Breast epithelium (tissue), 4 donors: Measurements from ENCODE around the gene SLC4A2. TPM values are rescaled to one million over a fixed set of nuclear protein-coding genes. Genes with fewer than 3 reads are reported as not detected.

Experiments
- DNase-seq, 2 donors: peaks; one replicate each; pipeline ENCODE4 v3.0.0-alpha.2; 2019; ENCODE audit warnings: low spot score in 2 of 2
- H3K27ac ChIP-seq, 2 donors: fragments of 200-600 bp; sonication (generic) in 1 of 2; one replicate each; pipeline ENCODE4 v1.5.1; 2016 to 2019; ENCODE audit warnings: mild to moderate bottlenecking in 1 of 2
- H3K27me3 ChIP-seq, 2 donors: fragments of 200-600 bp; sonication (generic) in 1 of 2; one replicate each; pipeline versions ENCODE4 v1.5.1 to v1.6.0; 2017 to 2019; ENCODE audit warnings: control low read depth in 1 of 2, mild to moderate bottlenecking in 1 of 2
- H3K36me3 ChIP-seq: fragments of 200-600 bp; one replicate; pipeline ENCODE4 v1.5.1; 2019
- H3K4me1 ChIP-seq, 2 donors: fragments of 200-600 bp; sonication (generic); one replicate each; pipeline ENCODE4 v1.5.1; 2016 to 2019; ENCODE audit warnings: control low read depth in 1 of 2
- H3K4me3 ChIP-seq, 3 donors: fragments of 200-600 bp; sonication (generic); 1 replicate in 2 of 3; 2 replicates in 1 of 3; pipeline ENCODE4 v1.5.1; 2016 to 2019; ENCODE audit warnings: mild to moderate bottlenecking in 3 of 3, moderate library complexity in 2 of 3
- H3K9me3 ChIP-seq, 2 donors: fragments of 200-600 bp; sonication (generic) in 1 of 2; one replicate each; pipeline ENCODE4 v1.5.1; 2016 to 2019; ENCODE audit warnings: control low read depth in 1 of 2
- POLR2A ChIP-seq: fragments of 450-650 bp; IDR thresholded peaks from one replicate; pipeline ENCODE4 v1.6.1; 2016; ENCODE audit warnings: antibody characterized with exemption, mild to moderate bottlenecking, moderate library complexity
- POLR2AphosphoS5 ChIP-seq, 3 donors: sonication (generic); formaldehyde crosslinking; IDR thresholded peaks; one replicate each; pipeline ENCODE4 v1.6.1; 2017; ENCODE audit warnings: antibody characterized with exemption in 3 of 3
- intact Hi-C: fragments of 100-400 bp; cut with DNase I; formaldehyde crosslinking; loops from one replicate; pipeline ENCODE4 v1.15.1; 2023; ENCODE audit warnings: low total_unique reads
- total RNA-seq, 3 donors: library from RNA; depleted of rRNA; stranded (reverse); fragments of >200 nt; gene quantifications; one replicate each; pipeline ENCODE4 v1.1.0, GENCODE V29; 2016
- TF ChIP-seq, protein P1 (sequence below), 3 donors: fragments of 450-650 bp; IDR thresholded peaks; one replicate each; pipeline ENCODE4 v1.5.1; 2016 to 2017; ENCODE audit warnings: antibody characterized with exemption in 3 of 3, mild to moderate bottlenecking in 3 of 3, moderate library complexity in 3 of 3

Gene SLC4A2
- total RNA-seq, 3 donors from 2014 or later: 83.2 to 101 (median 92.8) TPM

GRCh38 chr7:151114151-151115090 lies 55.0 kb downstream of the SLC4A2 start:
- intact Hi-C loops: loop anchor here (5.0 to 10.0 kb wide), 2 partner anchors 100 to 1852 kb away; partner anchors contain the start of gene ZNF783
- Histone ChIP-seq H3K27ac (peak overlapping the region; percentile 63 to 85), H3K4me3 (peak overlapping the region in 2 of 3 donors; percentile 51 to 69)

GRCh38 chr7:151115121-151115835 lies 55.9 kb downstream of the SLC4A2 start:
- no peak for DNase-seq
- Histone ChIP-seq H3K27ac (peak overlapping the region; percentile 71 to 85), H3K4me3 (peak overlapping the region in 2 of 3 donors; percentile 51 to 69), H3K4me1 (peaks cover 0 to 9% of the 10 kb centered on the region in 2 donors), H3K27me3 (no peaks in the 10 kb centered on the region), H3K9me3 (no peaks in the 10 kb centered on the region), H3K36me3 (peaks cover 10% of the 10 kb centered on the region)
- intact Hi-C loops: loop anchor here (5.0 to 10.0 kb wide), 2 partner anchors 100 to 1853 kb away; partner anchors contain the start of gene ZNF783
- TF ChIP-seq, protein P1, sequence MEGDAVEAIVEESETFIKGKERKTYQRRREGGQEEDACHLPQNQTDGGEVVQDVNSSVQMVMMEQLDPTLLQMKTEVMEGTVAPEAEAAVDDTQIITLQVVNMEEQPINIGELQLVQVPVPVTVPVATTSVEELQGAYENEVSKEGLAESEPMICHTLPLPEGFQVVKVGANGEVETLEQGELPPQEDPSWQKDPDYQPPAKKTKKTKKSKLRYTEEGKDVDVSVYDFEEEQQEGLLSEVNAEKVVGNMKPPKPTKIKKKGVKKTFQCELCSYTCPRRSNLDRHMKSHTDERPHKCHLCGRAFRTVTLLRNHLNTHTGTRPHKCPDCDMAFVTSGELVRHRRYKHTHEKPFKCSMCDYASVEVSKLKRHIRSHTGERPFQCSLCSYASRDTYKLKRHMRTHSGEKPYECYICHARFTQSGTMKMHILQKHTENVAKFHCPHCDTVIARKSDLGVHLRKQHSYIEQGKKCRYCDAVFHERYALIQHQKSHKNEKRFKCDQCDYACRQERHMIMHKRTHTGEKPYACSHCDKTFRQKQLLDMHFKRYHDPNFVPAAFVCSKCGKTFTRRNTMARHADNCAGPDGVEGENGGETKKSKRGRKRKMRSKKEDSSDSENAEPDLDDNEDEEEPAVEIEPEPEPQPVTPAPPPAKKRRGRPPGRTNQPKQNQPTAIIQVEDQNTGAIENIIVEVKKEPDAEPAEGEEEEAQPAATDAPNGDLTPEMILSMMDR (IDR thresholded peaks at IDR 0.05): peak in 1 of 3 donors; percentile 9
- TF ChIP-seq POLR2A: no peak
- no peak for TF ChIP-seq POLR2AphosphoS5 (IDR thresholded peaks at IDR 0.05)

More at GRCh38 chr7:151114151-151115090, 55.0 kb downstream of the SLC4A2 start:
- peaks cover 0 to 9% of the 10 kb centered on the region in 2 donors for H3K4me1 ChIP-seq
- peak in 1 of 2 donors; percentile 52 for DNase-seq
- peaks cover 10% of the 10 kb centered on the region for H3K36me3 ChIP-seq
- no peak for TF ChIP-seq POLR2AphosphoS5 (IDR thresholded peaks at IDR 0.05)
- TF ChIP-seq, protein P1 (IDR thresholded peaks at IDR 0.05): no peak
- TF ChIP-seq POLR2A: no peak
- H3K9me3 ChIP-seq: no peaks in the 10 kb centered on the region
- H3K27me3 ChIP-seq: no peaks in the 10 kb centered on the region

DNA sequence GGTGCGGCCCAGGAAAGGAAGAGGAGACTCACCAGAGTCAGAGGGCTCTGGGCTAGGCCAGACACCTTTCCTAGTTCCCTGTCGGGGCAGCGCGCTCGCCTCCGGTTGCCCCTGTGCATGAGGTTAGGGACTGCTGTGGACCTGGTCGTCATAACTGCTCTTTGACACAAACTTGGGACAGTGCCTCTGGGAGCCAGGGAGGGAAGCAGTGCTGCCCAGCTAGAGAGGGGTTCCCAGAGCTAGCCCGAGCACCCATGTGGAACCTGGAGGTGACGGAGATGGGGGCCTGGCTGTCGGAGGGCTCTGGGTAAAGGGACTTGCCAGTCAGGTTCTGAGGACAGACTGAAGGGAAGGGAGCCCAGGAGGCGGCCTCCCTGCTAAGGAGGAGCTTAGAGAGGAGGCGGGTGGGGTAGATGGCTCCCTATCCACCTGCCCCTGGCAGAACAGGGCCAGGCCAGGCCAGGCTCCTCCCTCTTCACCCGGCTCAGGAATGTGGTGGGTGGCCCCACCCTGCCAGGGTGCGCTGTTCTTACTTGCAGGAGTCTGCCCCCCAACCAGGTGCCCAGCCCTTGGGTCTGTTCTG lies 56.5 kb downstream of the SLC4A2 start:
- DNase-seq: peak in 1 of 2 donors; percentile 93
- H3K27ac ChIP-seq: peak overlapping the region; percentile 71 to 85
- intact Hi-C loops: loop anchor here (5.0 to 10.0 kb wide), 2 partner anchors 101 to 1854 kb away; partner anchors contain the start of gene ZNF783
- peaks cover 0 to 8% of the 10 kb centered on the region in 2 donors for H3K4me1 ChIP-seq
- TF ChIP-seq POLR2A (no peak), POLR2AphosphoS5 (IDR thresholded peaks at IDR 0.05) (peak in 1 of 3 donors; percentile 9)
- peak overlapping the region in 2 of 3 donors; percentile 51 to 69 for H3K4me3 ChIP-seq
- no peaks in the 10 kb centered on the region for H3K27me3 ChIP-seq
- H3K9me3 ChIP-seq: no peaks in the 10 kb centered on the region
- H3K36me3 ChIP-seq: peaks cover 10% of the 10 kb centered on the region

- intact Hi-C loops: loop anchor here (5.0 to 10.0 kb wide), 2 partner anchors 102 to 1855 kb away; partner anchors contain the start of gene ZNF783
- Histone ChIP-seq H3K9me3 (no peaks in the 10 kb centered on the region), H3K4me1 (peaks cover 0 to 4% of the 10 kb centered on the region in 2 donors), H3K27ac (peak overlapping the region; percentile 71 to 85), H3K36me3 (peaks cover 10% of the 10 kb centered on the region), H3K4me3 (peak overlapping the region in 2 of 3 donors; percentile 51 to 69), H3K27me3 (no peaks in the 10 kb centered on the region)
- TF ChIP-seq POLR2A: no peak
- DNase-seq: no peak
These were observed 57.4 kb downstream of the SLC4A2 start for GRCh38 chr7:151116603-151117440.

- H3K27ac ChIP-seq: no peak overlapping the region
These were observed 58.2 kb downstream of the SLC4A2 start for GRCh38 chr7:151117565-151117964.

More at GRCh38 chr7:151117565-151117964, 58.2 kb downstream of the SLC4A2 start:
- TF ChIP-seq POLR2AphosphoS5 (IDR thresholded peaks at IDR 0.05): no peak
- no peak for TF ChIP-seq POLR2A
- TF ChIP-seq, protein P1 (IDR thresholded peaks at IDR 0.05): no peak
- H3K27me3 ChIP-seq: no peaks in the 10 kb centered on the region
- peaks cover 10% of the 10 kb centered on the region for H3K36me3 ChIP-seq
- intact Hi-C loops: loop anchor here (5.0 to 10.0 kb wide), 2 partner anchors 103 to 1855 kb away; partner anchors contain the start of gene ZNF783
- no peak for DNase-seq
- no peak overlapping the region for H3K4me3 ChIP-seq
- H3K4me1 ChIP-seq: peaks cover 0 to 4% of the 10 kb centered on the region in 2 donors
- H3K9me3 ChIP-seq: no peaks in the 10 kb centered on the region
